PFSK-1 (cell line): Measurements from ENCODE around the gene LPCAT3.

Experiments
- FOXP2 ChIP-seq: optimal IDR thresholded peaks from 2 replicates; pipeline ENCODE3; 2011; ENCODE audit warnings: borderline replicate concordance, control low read depth, inconsistent platforms; ENCODE audit not compliant: insufficient read depth; ENCODE audit errors: extremely low read length, extremely low read depth
- POLR2AphosphoS5 ChIP-seq: IDR thresholded peaks from 2 replicates; pipeline ENCODE4 v1.6.1; 2012; ENCODE audit warnings: low read depth, mild to moderate bottlenecking, control low read depth, low read length, moderate library complexity
- REST ChIP-seq, 2 experiments: IDR thresholded peaks; 2 replicates each; pipeline versions ENCODE4 v1.6.1 to v1.8.0; 2011 to 2012; ENCODE audit warnings: low read depth in 2 of 2, low read length in 2 of 2, control low read depth in 1 of 2, inconsistent platforms in 1 of 2, mild to moderate bottlenecking in 1 of 2, moderate library complexity in 1 of 2; ENCODE audit not compliant: insufficient read depth in 1 of 2
- SIN3A ChIP-seq: IDR thresholded peaks from 2 replicates; pipeline ENCODE4 v1.6.1; 2012; ENCODE audit warnings: mild to moderate bottlenecking, low read length, moderate library complexity, borderline replicate concordance; ENCODE audit not compliant: insufficient read depth
- TAF1 ChIP-seq: IDR thresholded peaks from 2 replicates; pipeline ENCODE4 v1.6.1; 2012; ENCODE audit warnings: low read length, control low read depth, borderline replicate concordance; ENCODE audit not compliant: insufficient read depth

The LPCAT3 gene

GRCh38 chr12:6970096-6970527, 48.2 kb downstream of the LPCAT3 start:
- TF ChIP-seq FOXP2 = no peak
- no peak for TF ChIP-seq POLR2AphosphoS5
- TF ChIP-seq TAF1 = no peak
- TF ChIP-seq SIN3A = no peak
- TF ChIP-seq REST (IDR thresholded peaks at IDR 0.05; ENCODE audit: insufficient read depth in 1 of 2, low read depth in 2 of 2, low read length in 2 of 2) = no peak

- TF ChIP-seq POLR2AphosphoS5 (no peak), SIN3A (no peak), TAF1 (no peak), REST (IDR thresholded peaks at IDR 0.05; ENCODE audit: insufficient read depth in 1 of 2, low read depth in 2 of 2, low read length in 2 of 2) (no peak), FOXP2 (no peak)
Measured at GRCh38 chr12:6968426-6968825, 49.9 kb downstream of the LPCAT3 start.

- TF ChIP-seq REST (IDR thresholded peaks at IDR 0.05; ENCODE audit: insufficient read depth in 1 of 2, low read depth in 2 of 2, low read length in 2 of 2) (no peak), POLR2AphosphoS5 (no peak), TAF1 (no peak), FOXP2 (no peak), SIN3A (no peak)
Measured at GRCh38 chr12:6967651-6968100, 50.6 kb downstream of the LPCAT3 start.

GRCh38 chr12:6966351-6966750, 51.9 kb downstream of the LPCAT3 start:
- TF ChIP-seq POLR2AphosphoS5 (no peak), SIN3A (no peak), REST (IDR thresholded peaks at IDR 0.05; ENCODE audit: insufficient read depth in 1 of 2, low read depth in 2 of 2, low read length in 2 of 2) (no peak), FOXP2 (no peak), TAF1 (no peak)

GRCh38 chr12:6965714-6966113, 52.6 kb downstream of the LPCAT3 start:
- TF ChIP-seq FOXP2 (no peak), POLR2AphosphoS5 (no peak)
